ENCODE measurements around the gene GLIS1. TPM values are rescaled to one million over a fixed set of nuclear protein-coding genes. Genes with fewer than 3 reads are reported as not detected.

The GLIS1 gene
- total and polyA plus RNA-seq, 2 of the 8 experiments (the other 6 are each of a cell fraction or from before 2014, with no cell fraction given), result 0.15 to 0.22 TPM

- no peak overlapping the region for H3K14ac ChIP-seq (ENCODE audit: insufficient read length)
- TF ChIP-seq POLR2A (IDR thresholded peaks at IDR 0.05; ENCODE audit: control extremely low read depth in 1 of 2, low read depth in 2 of 2, low read length in 2 of 2) (no peak), SIN3A (conservative IDR thresholded peaks at IDR 0.05 in 1 of 2, IDR thresholded peaks at IDR 0.05 in 1 of 2; ENCODE audit: low read depth in 1 of 2, low read length in 2 of 2) (no peak)
- no peak overlapping the region for H2AFZ ChIP-seq (ENCODE audit: low read length)
- 84% methylated on average over 26 of the region's 29 CpGs; no CpG with 5 or more reads in 1 of the 2 experiments for WGBS, 2 experiments (ENCODE audit: extremely low coverage in 1 of 2, insufficient coverage in 1 of 2, insufficient read length in 1 of 2, insufficient replicate concordance in 2 of 2, low coverage in 1 of 2, low lambda C conversion rate in 2 of 2, missing lambda C conversion rate in 1 of 2)
- no peak overlapping the region for H2BK120ac ChIP-seq (replicated peaks; ENCODE audit: low read depth, low read length)
- H3K79me2 ChIP-seq (ENCODE audit: control insufficient read depth in 1 of 2, insufficient read depth in 2 of 2, low read length in 2 of 2), result no peaks in the 10 kb centered on the region
- no peak overlapping the region for H3K23ac ChIP-seq (ENCODE audit: insufficient read length)
- FAIRE-seq, result no peak
- no peak overlapping the region for H3K9ac ChIP-seq (replicated peaks in 1 of 4; ENCODE audit: extremely low read depth in 1 of 4, low read depth in 3 of 4, low read length in 3 of 4)
- no peak overlapping the region for H3K4me2 ChIP-seq (ENCODE audit: insufficient read depth in 1 of 2, low read depth in 2 of 2, low read length in 2 of 2)
- no peaks in the 10 kb centered on the region for H3K79me1 ChIP-seq (ENCODE audit: low read depth, low read length)
- no peak overlapping the region for H3K27ac ChIP-seq (ENCODE audit: low read depth, low read length)
- DNase-seq (ENCODE audit: low read depth in 1 of 2, low spot score in 2 of 2), result no peak
- ChIA-PET POLR2A (ENCODE audit: partially characterized antibody) (interaction anchor here (0.5 to 1.8 kb wide), 3 partner anchors 10 to 558 kb away, joined by 3 to 5 read pairs (median 3); no protein-coding TSS in a partner anchor), CTCF (ENCODE audit: partially characterized antibody) (interaction anchor here (0.7 to 3.2 kb wide), 12 partner anchors 9 to 189 kb away, joined by 3 to 13 read pairs (median 4); no protein-coding TSS in a partner anchor)
- H4K20me1 ChIP-seq (replicated peaks in 1 of 2; ENCODE audit: control insufficient read depth in 1 of 2, insufficient read depth in 2 of 2, low read length in 2 of 2), result no peaks in the 10 kb centered on the region
- H3K27me3 ChIP-seq (replicated peaks in 1 of 4; ENCODE audit: control insufficient read depth in 3 of 4, extremely low read depth in 1 of 4, insufficient read depth in 3 of 4, low read length in 3 of 4), result peaks cover 0 to 5% (median 0%) of the 10 kb centered on the region in 4 experiments; a peak in 4 of 7 replicates
- no peak overlapping the region for H3K4me3 ChIP-seq (ENCODE audit: extremely low read depth in 1 of 4, insufficient read depth in 2 of 4, low read depth in 3 of 4, low read length in 4 of 4)
- H2BK20ac ChIP-seq (ENCODE audit: low read length), result no peak overlapping the region
- no peak overlapping the region for H2AK5ac ChIP-seq (ENCODE audit: low read depth, low read length)
- peaks cover 0 to 8% (median 0%) of the 10 kb centered on the region in 4 experiments; a peak in 4 of 7 replicates for H3K4me1 ChIP-seq (replicated peaks in 1 of 4; ENCODE audit: control insufficient read depth in 3 of 4, insufficient read depth in 4 of 4, low read length in 3 of 4)
- H4K91ac ChIP-seq (replicated peaks; ENCODE audit: insufficient read length, low read length), result no peak overlapping the region
- peak overlapping the region; percentile 87; the same call in 1 of the 2 replicates for H2BK12ac ChIP-seq (ENCODE audit: low read depth, low read length)
- no peak overlapping the region for H2BK15ac ChIP-seq (ENCODE audit: low read length)
- no peaks in the 10 kb centered on the region for H3K36me3 ChIP-seq (ENCODE audit: control insufficient read depth in 2 of 4, insufficient read depth in 4 of 4, low read length in 3 of 4)
- H4K8ac ChIP-seq (ENCODE audit: extremely low read depth, insufficient read depth, low read length), result no peak overlapping the region
- H4K5ac ChIP-seq (ENCODE audit: insufficient read length, low read depth, low read length), result no peak overlapping the region
- no peak overlapping the region; the same call in 1 of the 2 replicates for H3K18ac ChIP-seq (ENCODE audit: extremely low read depth, low read length)
- H3K23me2 ChIP-seq (ENCODE audit: low read depth, low read length), result no peaks in the 10 kb centered on the region
- H2BK5ac ChIP-seq (ENCODE audit: low read depth, low read length), result peak overlapping the region; percentile 52; the same call in 1 of the 2 replicates
- H3K4ac ChIP-seq (replicated peaks; ENCODE audit: insufficient read length, low read depth, low read length), result no peak overlapping the region
- H3K9me3 ChIP-seq (ENCODE audit: insufficient read depth in 2 of 2, low read depth in 1 of 2, low read length in 1 of 2), result no peaks in the 10 kb centered on the region
- no peak overlapping the region for H3K56ac ChIP-seq (replicated peaks; ENCODE audit: insufficient read length, low read depth, low read length)
Measured at GRCh38 chr1:53526451-53527101, 212.4 kb downstream of the GLIS1 start.

Measured in H1 (cell line).